Urothelium cell line (cell line): ENCODE data around the gene RUBCN.
"Not testable (repeated sequence)": the region's sequence is repeated elsewhere in the genome, so short reads cannot be mapped to it uniquely, and the experiment has no call there.

ENCODE experiments used
- DNase-seq: peaks from one replicate; pipeline ENCODE4 v3.0.0; 2011; ENCODE audit warnings: low spot score, mixed read lengths
- FAIRE-seq: peaks from 2 replicates; lab custom pipeline; 2011; peaks lifted over from hg19 to GRCh38; lab: Jason Lieb, UNC

RUBCN gene

DNA sequence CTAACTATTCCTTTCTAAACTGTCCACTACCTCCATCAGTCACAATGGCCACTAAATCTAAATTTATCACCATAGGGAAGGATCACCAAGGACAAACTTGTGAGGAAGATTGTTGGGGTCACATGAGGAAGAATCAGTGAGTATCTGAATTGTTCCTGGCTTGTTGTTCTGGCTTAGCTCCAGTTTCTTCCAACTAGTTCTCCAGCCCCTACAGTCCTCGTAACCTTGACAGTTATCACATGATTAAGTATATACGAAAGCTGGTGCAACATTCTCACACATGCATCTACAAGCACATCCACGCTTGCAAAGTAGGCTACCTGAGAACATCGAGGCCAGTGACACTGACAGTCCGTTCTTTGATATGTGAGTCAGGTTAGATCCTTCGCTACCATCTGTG lies 46.0 kb downstream of the RUBCN start:
- FAIRE-seq, result no peak
- DNase-seq, result no peak

GRCh38 chr3:197687570-197687969 lies 49.1 kb downstream of the RUBCN start:
- DNase-seq, result no peak
- no peak for FAIRE-seq

- no peak for DNase-seq
- no peak for FAIRE-seq
Observed at GRCh38 chr3:197686899-197687298, 49.8 kb downstream of the RUBCN start.

DNA sequence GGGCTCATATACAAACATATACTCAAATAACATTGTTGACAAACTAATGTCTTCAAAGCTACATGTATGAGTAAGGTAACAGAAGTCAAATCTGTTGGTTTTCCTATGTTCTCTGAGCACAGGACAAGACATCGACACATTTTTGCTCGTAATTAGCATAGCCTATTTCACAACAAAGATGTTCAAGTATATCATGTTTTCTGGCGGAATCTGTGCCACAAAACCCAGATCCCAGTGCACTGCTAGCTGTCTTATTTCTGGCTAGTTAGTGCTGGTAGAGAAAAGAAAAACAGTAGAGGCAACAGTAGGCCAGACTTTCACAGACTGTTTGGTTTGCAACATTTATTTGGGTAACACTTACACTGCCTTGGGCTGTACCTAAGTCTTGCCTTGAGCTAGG lies 51.2 kb downstream of the RUBCN start:
- FAIRE-seq (peak; percentile 13), DNase-seq (no peak)

GRCh38 chr3:197683191-197683590 lies 53.5 kb downstream of the RUBCN start:
- no peak for DNase-seq
- no peak for FAIRE-seq

- no peak for DNase-seq
- no peak for FAIRE-seq
Observed at GRCh38 chr3:197682713-197683112, 54.0 kb downstream of the RUBCN start.

- DNase-seq (no peak), FAIRE-seq (no peak)
Observed at GRCh38 chr3:197680955-197681521, 55.7 kb downstream of the RUBCN start.

DNA sequence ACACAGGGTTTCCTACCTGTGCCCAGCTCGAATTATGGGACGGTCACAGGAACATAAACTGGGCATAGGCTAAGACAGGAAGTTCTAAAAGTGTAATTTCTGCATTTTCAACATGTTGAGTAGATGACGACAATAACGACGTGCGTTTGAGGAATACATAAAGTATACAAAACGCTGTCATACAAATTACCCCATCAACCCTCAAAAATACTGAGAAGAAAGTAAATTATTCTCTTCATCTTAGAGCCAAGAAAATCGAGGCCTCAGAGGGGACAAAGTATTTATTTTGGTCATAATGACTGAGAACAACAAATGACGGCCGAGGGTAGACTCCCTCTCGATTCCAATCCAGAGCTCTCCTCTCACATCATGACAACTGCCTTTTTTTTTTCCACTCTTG lies 60.8 kb downstream of the RUBCN start:
- no peak for FAIRE-seq
- no peak for DNase-seq

DNA sequence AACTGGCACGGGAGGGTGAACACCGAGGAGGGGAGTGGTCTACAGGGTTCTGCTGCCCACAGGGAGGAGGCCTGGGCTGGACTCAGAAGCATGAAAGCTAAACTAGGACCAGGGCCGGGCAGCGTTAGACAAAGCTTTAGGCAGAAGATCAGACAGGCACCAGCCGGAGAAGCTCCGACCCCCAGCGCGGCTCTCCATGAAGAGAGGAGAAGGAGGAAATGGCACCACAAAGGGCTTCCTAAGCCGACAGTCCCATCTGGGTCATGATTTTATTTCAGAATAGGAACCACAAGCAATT lies 61.2 kb downstream of the RUBCN start:
- DNase-seq (no peak), FAIRE-seq (no peak)

DNA sequence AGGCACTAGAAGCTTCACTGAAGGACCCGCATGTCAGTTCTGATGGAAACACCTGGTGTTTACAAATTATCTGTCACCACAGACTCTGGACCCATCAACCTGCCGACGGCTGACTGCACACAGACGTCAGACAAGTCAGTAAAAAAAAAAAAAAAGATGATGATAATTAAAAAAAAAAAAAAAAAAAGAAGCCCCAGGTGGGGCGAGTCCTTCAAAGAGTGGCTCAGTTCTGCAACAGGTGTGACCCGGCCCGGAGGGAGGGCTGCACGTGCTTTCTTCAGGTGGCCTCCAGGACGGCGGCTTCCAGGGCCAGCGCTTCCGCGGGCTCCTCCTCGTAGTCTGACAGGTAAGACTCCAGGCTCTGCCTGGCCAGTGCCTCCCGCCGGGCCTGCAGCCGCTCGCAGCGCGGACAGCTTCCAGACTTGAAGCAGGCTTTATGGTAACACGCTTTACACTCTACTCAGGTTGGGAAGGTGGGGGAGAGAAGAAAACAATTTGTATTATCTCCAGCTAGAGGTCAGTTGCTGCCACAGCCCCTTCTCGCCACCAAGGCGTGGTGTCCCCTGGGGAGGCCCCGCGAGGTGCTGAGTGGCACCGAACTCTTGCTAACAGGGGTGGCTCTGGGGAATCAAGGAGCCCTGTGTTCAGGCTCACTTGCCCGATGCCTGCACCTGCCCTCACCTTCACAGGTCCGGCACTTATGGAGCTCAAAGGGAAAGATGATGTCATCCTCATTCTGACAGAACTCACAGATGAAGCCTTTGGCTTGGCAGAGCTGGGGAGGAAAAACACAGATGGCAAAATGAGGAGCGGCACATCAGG lies 61.8 kb downstream of the RUBCN start:
- FAIRE-seq (no peak), DNase-seq (no peak)

- FAIRE-seq (no peak), DNase-seq (no peak)
Observed at GRCh38 chr3:197673170-197673569, 63.5 kb downstream of the RUBCN start.

DNA sequence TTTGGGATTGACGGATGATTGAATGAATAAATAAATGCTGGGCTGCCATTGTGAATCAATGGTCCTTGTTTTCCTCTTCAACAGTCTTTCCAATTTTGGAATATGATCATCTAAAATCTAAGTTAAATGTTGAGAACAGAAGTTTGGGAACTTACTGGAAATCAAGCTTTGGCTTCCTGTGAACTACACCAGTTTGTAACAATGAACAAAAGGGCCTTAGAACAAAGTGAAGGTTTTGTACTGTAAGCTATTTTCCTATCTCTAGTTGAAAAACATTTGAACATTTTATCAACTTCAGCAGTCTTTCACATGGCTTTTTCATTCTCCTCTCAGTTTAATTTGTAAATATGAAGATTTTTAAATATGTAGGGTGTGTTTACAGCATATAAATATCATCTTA lies 66.3 kb downstream of the RUBCN start:
- no peak for FAIRE-seq
- DNase-seq, result no peak

GRCh38 chr3:197667968-197668367 lies 68.7 kb downstream of the RUBCN start:
- DNase-seq (no peak), FAIRE-seq (no peak)

GRCh38 chr3:197667293-197667692 lies 69.4 kb downstream of the RUBCN start:
- DNase-seq, FAIRE-seq: not testable (repeated sequence)

- DNase-seq, FAIRE-seq: not testable (repeated sequence)
Observed at GRCh38 chr3:197666221-197666842, 70.4 kb downstream of the RUBCN start.

- DNase-seq, FAIRE-seq: not testable (repeated sequence)
Observed at GRCh38 chr3:197665549-197665948, 71.2 kb downstream of the RUBCN start.

DNA sequence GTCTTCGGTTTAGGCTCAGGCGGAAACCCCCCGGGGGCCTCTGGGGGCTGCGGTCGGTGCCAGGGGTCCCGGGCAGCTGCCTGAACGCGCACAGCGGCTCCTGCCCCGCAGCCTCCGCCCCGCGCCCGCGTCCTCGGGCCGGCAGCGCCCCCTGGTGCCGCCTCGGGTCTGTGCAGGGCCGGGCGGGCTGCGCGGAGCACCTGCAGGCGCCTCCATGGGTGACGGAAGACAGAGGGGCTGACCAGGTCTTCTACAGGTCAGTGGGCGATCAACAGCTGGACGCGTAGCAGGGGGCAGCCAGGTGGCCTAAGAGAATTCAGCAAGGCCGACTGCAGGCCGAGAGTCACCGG lies 71.6 kb downstream of the RUBCN start:
- not testable (repeated sequence) for DNase-seq, FAIRE-seq

DNA sequence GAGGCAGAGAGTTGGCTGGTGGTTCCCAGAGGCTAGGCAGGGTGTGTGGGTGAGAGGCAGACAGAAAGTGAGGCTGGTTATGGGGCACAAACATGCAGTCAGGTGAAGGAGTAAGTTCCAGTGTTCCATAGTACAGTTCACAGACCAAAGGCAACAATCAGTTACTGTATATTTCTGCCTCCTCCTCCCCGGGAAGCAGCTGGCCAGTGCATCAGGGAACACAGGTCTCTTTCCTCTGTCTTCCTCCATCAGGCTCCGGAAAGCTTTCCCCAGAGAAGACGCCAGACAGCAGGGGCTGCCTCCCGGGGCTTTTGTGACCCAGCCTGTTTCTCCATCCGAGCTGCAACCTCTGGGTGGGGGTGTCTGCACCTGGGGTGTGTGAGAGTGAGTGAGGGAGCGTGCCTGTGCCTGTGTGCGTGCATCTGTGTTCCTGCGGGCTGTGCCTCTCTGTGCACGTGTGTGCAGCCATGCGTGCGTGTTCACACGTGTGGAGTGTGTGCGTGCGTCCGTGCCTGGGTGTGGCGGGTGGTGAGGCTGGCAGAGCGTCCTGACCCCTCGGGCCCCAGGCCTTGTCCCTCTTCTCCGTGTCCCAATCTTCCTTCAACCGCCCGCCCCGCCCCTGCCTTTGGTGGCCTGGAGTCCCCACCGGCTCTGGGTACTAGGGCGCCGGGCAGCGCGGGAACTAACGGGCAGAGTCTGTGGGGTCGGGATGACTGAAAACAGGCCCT lies 72.1 kb downstream of the RUBCN start:
- FAIRE-seq, DNase-seq: not testable (repeated sequence)

- not testable (repeated sequence) for DNase-seq
- peak; percentile 59 for FAIRE-seq
Observed at GRCh38 chr3:197663367-197664140, 73.2 kb downstream of the RUBCN start.

- FAIRE-seq, DNase-seq: not testable (repeated sequence)
Observed at GRCh38 chr3:197662352-197662751, 74.4 kb downstream of the RUBCN start.

- DNase-seq, FAIRE-seq: not testable (repeated sequence)
Observed at GRCh38 chr3:197661874-197662273, 74.8 kb downstream of the RUBCN start.
